Endothelial cell (in vitro differentiated cells): Measurements from ENCODE around the gene RUFY4. TPM values are rescaled to one million over a fixed set of nuclear protein-coding genes. Genes with fewer than 3 reads are reported as not detected.
"Not testable (repeated sequence)": the region's sequence is repeated elsewhere in the genome, so short reads cannot be mapped to it uniquely, and the experiment has no call there.

Source experiments
- DNase-seq: peaks from one replicate; pipeline ENCODE4 v3.0.0; 2021; ENCODE audit warnings: low spot score
- H3K27ac Mint-ChIP-seq: one replicate; pipeline ENCODE4 v1.8.0; 2021; ENCODE audit warnings: mixed read lengths, inconsistent platforms; ENCODE audit not compliant: unreplicated experiment
- H3K27me3 Mint-ChIP-seq: one replicate; pipeline ENCODE4 v1.8.0; 2021; ENCODE audit warnings: mild to moderate bottlenecking, moderate library complexity, mixed read lengths, inconsistent platforms; ENCODE audit not compliant: unreplicated experiment
- H3K36me3 Mint-ChIP-seq: one replicate; pipeline ENCODE4 v1.8.0; 2021; ENCODE audit warnings: mild to moderate bottlenecking, low read depth, mixed read lengths, inconsistent platforms; ENCODE audit not compliant: unreplicated experiment
- H3K4me1 Mint-ChIP-seq: one replicate; pipeline ENCODE4 v1.8.0; 2021; ENCODE audit warnings: mild to moderate bottlenecking, mixed read lengths, inconsistent platforms; ENCODE audit not compliant: unreplicated experiment
- H3K4me3 Mint-ChIP-seq: one replicate; pipeline ENCODE4 v1.8.0; 2021; ENCODE audit warnings: mild to moderate bottlenecking, mixed read lengths, inconsistent platforms; ENCODE audit not compliant: unreplicated experiment
- H3K9me3 Mint-ChIP-seq: one replicate; pipeline ENCODE4 v1.8.0; 2021; ENCODE audit warnings: mixed read lengths, inconsistent platforms; ENCODE audit not compliant: unreplicated experiment
- total RNA-seq: library from RNA; stranded (reverse); fragmentation: NEBNext Ultra II Directional; extraction: Animal tissue kit (Norgen Biotek cat#: 25700); gene quantifications from one replicate; pipeline ENCODE4 v1.2.1, GENCODE V29; 2021; ENCODE audit not compliant: unreplicated experiment
- TF ChIP-seq, protein P1 (sequence below): fragments of 200-600 bp; sonication (generic); IDR thresholded peaks from one replicate; pipeline ENCODE4 v1.5.0; 2021; ENCODE audit warnings: antibody characterized with exemption; ENCODE audit not compliant: unreplicated experiment

Gene RUFY4
- total RNA-seq, 1 donor from 2014 or later = not detected

DNA sequence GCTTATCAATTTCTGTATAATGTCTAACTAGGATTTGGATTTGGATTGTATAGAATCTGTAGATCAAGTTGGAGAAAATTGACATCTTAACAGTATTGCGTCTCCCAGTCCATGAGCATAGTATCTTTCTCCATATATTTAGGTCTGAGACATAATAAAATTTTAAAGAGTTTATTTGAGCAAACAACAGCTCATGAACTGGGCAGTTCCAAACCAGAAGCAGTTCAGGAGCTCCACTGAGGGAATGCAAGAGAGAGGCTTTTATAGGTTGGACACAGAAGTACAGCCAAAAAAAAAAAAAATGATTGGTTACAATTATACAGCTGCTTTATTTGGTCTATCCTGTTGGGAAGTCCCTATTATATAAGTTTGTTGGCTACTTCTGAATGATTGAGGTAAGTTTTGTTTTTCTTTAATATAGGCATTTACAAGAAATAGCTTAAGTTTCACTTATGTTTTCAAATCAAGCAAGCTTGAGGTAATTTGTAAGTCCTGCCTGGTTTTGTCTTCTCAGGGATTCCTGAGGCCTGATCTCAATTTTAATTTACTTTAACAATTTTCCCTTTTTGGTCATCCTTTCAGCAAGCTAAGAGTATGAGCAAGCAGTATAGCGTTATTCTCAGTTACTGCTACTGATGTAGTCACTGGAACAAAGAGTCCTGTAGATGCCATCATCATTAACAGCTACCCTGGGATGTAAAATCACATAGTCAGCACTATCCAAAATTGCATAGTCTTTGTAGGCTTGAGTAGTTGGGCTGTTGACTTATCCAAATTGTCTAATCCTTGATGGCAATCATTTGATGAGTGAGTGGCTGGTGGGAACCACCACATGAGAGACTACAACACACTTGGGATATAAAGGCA is 27.5 kb upstream of the RUFY4 start:
- Mint-ChIP-seq H3K27ac (no peak overlapping the region), H3K27me3 (peaks cover 2% of the 10 kb centered on the region), H3K4me1 (no peaks in the 10 kb centered on the region), H3K36me3 (peaks cover 3% of the 10 kb centered on the region), H3K4me3 (no peak overlapping the region), H3K9me3 (no peaks in the 10 kb centered on the region)
- TF ChIP-seq, protein P1, sequence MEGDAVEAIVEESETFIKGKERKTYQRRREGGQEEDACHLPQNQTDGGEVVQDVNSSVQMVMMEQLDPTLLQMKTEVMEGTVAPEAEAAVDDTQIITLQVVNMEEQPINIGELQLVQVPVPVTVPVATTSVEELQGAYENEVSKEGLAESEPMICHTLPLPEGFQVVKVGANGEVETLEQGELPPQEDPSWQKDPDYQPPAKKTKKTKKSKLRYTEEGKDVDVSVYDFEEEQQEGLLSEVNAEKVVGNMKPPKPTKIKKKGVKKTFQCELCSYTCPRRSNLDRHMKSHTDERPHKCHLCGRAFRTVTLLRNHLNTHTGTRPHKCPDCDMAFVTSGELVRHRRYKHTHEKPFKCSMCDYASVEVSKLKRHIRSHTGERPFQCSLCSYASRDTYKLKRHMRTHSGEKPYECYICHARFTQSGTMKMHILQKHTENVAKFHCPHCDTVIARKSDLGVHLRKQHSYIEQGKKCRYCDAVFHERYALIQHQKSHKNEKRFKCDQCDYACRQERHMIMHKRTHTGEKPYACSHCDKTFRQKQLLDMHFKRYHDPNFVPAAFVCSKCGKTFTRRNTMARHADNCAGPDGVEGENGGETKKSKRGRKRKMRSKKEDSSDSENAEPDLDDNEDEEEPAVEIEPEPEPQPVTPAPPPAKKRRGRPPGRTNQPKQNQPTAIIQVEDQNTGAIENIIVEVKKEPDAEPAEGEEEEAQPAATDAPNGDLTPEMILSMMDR = no peak
- no peak for DNase-seq

DNA sequence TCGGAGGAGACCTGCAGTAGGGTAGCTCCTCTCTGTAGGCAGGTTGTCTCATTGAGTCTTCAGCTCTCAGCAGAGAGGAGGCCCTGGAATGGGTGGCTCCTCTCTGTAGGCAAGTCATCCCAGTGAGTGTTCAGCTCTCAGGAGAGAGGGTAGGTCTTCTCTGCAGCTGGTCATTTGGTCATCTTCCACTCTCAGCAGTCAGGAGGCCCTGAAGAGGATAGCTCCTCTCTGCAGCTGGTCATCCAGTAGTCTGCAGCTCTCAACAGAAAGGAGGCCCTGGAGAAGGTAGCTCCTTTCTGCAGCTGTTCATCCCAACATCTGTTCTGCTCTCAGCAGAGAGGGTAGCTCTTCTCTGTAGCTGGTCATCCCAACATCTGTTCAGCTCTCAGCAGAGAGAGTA is 26.0 kb upstream of the RUFY4 start:
- no peak for DNase-seq
- Mint-ChIP-seq H3K9me3 (no peaks in the 10 kb centered on the region), H3K4me1 (no peaks in the 10 kb centered on the region), H3K36me3 (peaks cover 3% of the 10 kb centered on the region), H3K4me3 (no peak overlapping the region), H3K27me3 (peaks cover 2% of the 10 kb centered on the region), H3K27ac (no peak overlapping the region)
- TF ChIP-seq, protein P1 = no peak

DNA sequence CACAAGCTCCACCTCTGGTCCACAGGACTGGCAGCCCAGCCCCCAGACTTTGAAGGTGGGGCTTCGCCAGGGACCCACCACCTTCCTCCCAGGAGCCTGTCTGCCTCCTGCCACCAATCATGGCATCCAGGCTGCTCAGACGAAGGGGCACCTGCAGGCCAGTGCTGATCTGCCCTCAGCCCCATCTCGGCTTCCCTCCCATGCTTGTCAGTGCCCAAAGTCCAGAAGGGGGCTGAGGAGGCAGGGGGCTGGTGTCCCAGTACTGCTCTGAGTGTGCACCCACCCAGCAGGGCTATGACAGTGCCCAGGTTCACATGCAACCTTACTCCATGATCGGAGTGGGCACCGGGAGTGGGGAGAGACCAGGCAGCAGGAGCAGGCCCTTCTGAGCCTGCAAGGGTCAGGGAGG is 25.3 kb upstream of the RUFY4 start:
- Mint-ChIP-seq H3K9me3 (no peaks in the 10 kb centered on the region), H3K4me1 (no peaks in the 10 kb centered on the region), H3K36me3 (peaks cover 3% of the 10 kb centered on the region), H3K27me3 (peaks cover 2% of the 10 kb centered on the region), H3K4me3 (no peak overlapping the region), H3K27ac (no peak overlapping the region)
- TF ChIP-seq, protein P1 = no peak
- no peak for DNase-seq

DNA sequence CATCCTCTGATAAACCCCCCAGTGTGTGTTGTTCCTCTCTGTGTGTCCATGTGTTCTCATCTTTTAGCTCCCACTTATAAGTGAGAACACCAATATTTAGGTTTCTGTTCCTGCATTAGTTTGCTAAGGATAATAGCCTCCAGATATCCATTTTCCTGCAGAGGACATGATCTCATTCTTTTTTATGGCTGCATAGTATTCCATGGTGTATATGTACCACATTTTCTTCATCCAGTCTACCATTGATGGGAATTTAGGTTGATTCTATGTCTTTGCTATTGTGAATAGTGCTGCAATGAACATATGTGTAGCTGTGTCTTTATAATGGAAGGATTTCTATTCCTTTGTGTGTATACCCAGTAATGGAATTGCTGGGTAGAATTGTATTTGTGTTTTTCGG is 24.5 kb upstream of the RUFY4 start:
- not testable (repeated sequence) for H3K27ac Mint-ChIP-seq, H3K9me3 Mint-ChIP-seq, H3K4me3 Mint-ChIP-seq, H3K36me3 Mint-ChIP-seq, DNase-seq, H3K4me1 Mint-ChIP-seq, H3K27me3 Mint-ChIP-seq

GRCh38 chr2:218046238-218046637 is 22.8 kb upstream of the RUFY4 start:
- Mint-ChIP-seq H3K4me3 (no peak overlapping the region), H3K4me1 (no peaks in the 10 kb centered on the region), H3K36me3 (peaks cover 3% of the 10 kb centered on the region), H3K27ac (no peak overlapping the region), H3K27me3 (peaks cover 4% of the 10 kb centered on the region), H3K9me3 (no peaks in the 10 kb centered on the region)
- TF ChIP-seq, protein P1 = no peak
- no peak for DNase-seq
